Mononuclear cell (primary cell): ENCODE measurements around the gene NIM1K. TPM values are rescaled to one million over a fixed set of nuclear protein-coding genes. Genes with fewer than 3 reads are reported as not detected.
"Not testable (repeated sequence)": the region's sequence is repeated elsewhere in the genome, so short reads cannot be mapped to it uniquely, and the experiment has no call there.

ENCODE experiments used
- H3K27me3 ChIP-seq: 2 replicates; pipeline ENCODE4 v1.6.0; 2011; ENCODE audit warnings: low read length, control low read depth; ENCODE audit not compliant: insufficient read depth
- H3K4me1 ChIP-seq: 2 replicates; pipeline ENCODE4 v1.5.1; 2011; ENCODE audit warnings: mild to moderate bottlenecking, low read length, control low read depth; ENCODE audit not compliant: insufficient read depth
- H3K4me3 ChIP-seq: 2 replicates; pipeline ENCODE4 v1.5.1; 2011; ENCODE audit warnings: mild to moderate bottlenecking, low read length, moderate library complexity
- H3K9me3 ChIP-seq: 2 replicates; pipeline ENCODE4 v1.5.1; 2011; ENCODE audit warnings: low read depth, mild to moderate bottlenecking, control low read depth, low read length
- total RNA-seq: library from RNA; depleted of rRNA; stranded (reverse); fragments of >200 nt; gene quantifications from one replicate; pipeline ENCODE4 v1.2.3, GENCODE V29; 2012

Gene NIM1K
- total RNA-seq, 1 donor: 0.21 TPM

GRCh38 chr5:43171451-43171850 is 20.6 kb upstream of the NIM1K start:
- Histone ChIP-seq H3K9me3 (no peaks in the 10 kb centered on the region), H3K27me3 (no peaks in the 10 kb centered on the region), H3K4me3 (no peak overlapping the region), H3K4me1 (no peaks in the 10 kb centered on the region)

- no peaks in the 10 kb centered on the region for H3K9me3 ChIP-seq
- no peaks in the 10 kb centered on the region for H3K27me3 ChIP-seq
- no peaks in the 10 kb centered on the region for H3K4me1 ChIP-seq
- no peak overlapping the region for H3K4me3 ChIP-seq
These were observed 20.1 kb upstream of the NIM1K start for GRCh38 chr5:43171926-43172325.

GRCh38 chr5:43172779-43173178 is 19.2 kb upstream of the NIM1K start:
- Histone ChIP-seq H3K4me1 (no peaks in the 10 kb centered on the region), H3K9me3 (no peaks in the 10 kb centered on the region), H3K4me3 (no peak overlapping the region)

GRCh38 chr5:43174586-43174985 is 17.4 kb upstream of the NIM1K start:
- H3K4me1 ChIP-seq: no peaks in the 10 kb centered on the region
- no peaks in the 10 kb centered on the region for H3K9me3 ChIP-seq
- no peak overlapping the region for H3K4me3 ChIP-seq
- H3K27me3 ChIP-seq: no peaks in the 10 kb centered on the region

More at GRCh38 chr5:43172779-43173178, 19.2 kb upstream of the NIM1K start:
- no peaks in the 10 kb centered on the region for H3K27me3 ChIP-seq

- Histone ChIP-seq H3K4me1 (no peaks in the 10 kb centered on the region), H3K4me3 (no peak overlapping the region), H3K9me3 (no peaks in the 10 kb centered on the region), H3K27me3 (no peaks in the 10 kb centered on the region)
These were observed 12.2 kb upstream of the NIM1K start for GRCh38 chr5:43179836-43180235.

- H3K9me3 ChIP-seq: no peaks in the 10 kb centered on the region
- H3K4me3 ChIP-seq: no peak overlapping the region
- H3K4me1 ChIP-seq: no peaks in the 10 kb centered on the region
- no peaks in the 10 kb centered on the region for H3K27me3 ChIP-seq
These were observed 9.6 kb upstream of the NIM1K start for GRCh38 chr5:43182421-43182820.

GRCh38 chr5:43183101-43183500 is 8.9 kb upstream of the NIM1K start:
- not testable (repeated sequence) for H3K4me3 ChIP-seq, H3K9me3 ChIP-seq, H3K4me1 ChIP-seq, H3K27me3 ChIP-seq

GRCh38 chr5:43190755-43191603 is 1.0 kb upstream of the NIM1K start:
- Histone ChIP-seq H3K4me3 (no peak overlapping the region), H3K4me1 (peaks cover 29% of the 10 kb centered on the region), H3K9me3 (no peaks in the 10 kb centered on the region), H3K27me3 (peaks cover 38% of the 10 kb centered on the region)

- H3K4me3 ChIP-seq: peak overlapping the region; percentile 23
- peaks cover 29% of the 10 kb centered on the region for H3K4me1 ChIP-seq
- peaks cover 38% of the 10 kb centered on the region for H3K27me3 ChIP-seq
- no peaks in the 10 kb centered on the region for H3K9me3 ChIP-seq
These were observed 644 bp downstream of the NIM1K start for GRCh38 chr5:43192558-43193180.

- H3K27me3 ChIP-seq: peaks cover 38% of the 10 kb centered on the region
- peaks cover 29% of the 10 kb centered on the region for H3K4me1 ChIP-seq
- no peaks in the 10 kb centered on the region for H3K9me3 ChIP-seq
- peak overlapping the region; percentile 23 for H3K4me3 ChIP-seq
These were observed 1.3 kb downstream of the NIM1K start for GRCh38 chr5:43193181-43193893.

GRCh38 chr5:43193894-43194265 is 1.9 kb downstream of the NIM1K start:
- no peaks in the 10 kb centered on the region for H3K9me3 ChIP-seq
- H3K27me3 ChIP-seq: peaks cover 38% of the 10 kb centered on the region
- H3K4me3 ChIP-seq: no peak overlapping the region
- peaks cover 29% of the 10 kb centered on the region for H3K4me1 ChIP-seq

- peaks cover 29% of the 10 kb centered on the region for H3K27me3 ChIP-seq
- H3K4me3 ChIP-seq: no peak overlapping the region
- H3K4me1 ChIP-seq: peaks cover 29% of the 10 kb centered on the region
- H3K9me3 ChIP-seq: no peaks in the 10 kb centered on the region
These were observed 3.7 kb downstream of the NIM1K start for GRCh38 chr5:43195670-43196265.

GRCh38 chr5:43197535-43197934 is 5.5 kb downstream of the NIM1K start:
- Histone ChIP-seq H3K27me3 (peaks cover 11% of the 10 kb centered on the region), H3K4me1 (peaks cover 15% of the 10 kb centered on the region), H3K4me3 (no peak overlapping the region), H3K9me3 (no peaks in the 10 kb centered on the region)

GRCh38 chr5:43201442-43201841 is 9.4 kb downstream of the NIM1K start:
- H3K4me1 ChIP-seq, H3K4me3 ChIP-seq, H3K27me3 ChIP-seq, H3K9me3 ChIP-seq: not testable (repeated sequence)

- Histone ChIP-seq H3K9me3 (no peaks in the 10 kb centered on the region), H3K4me3 (no peak overlapping the region), H3K27me3 (no peaks in the 10 kb centered on the region), H3K4me1 (no peaks in the 10 kb centered on the region)
These were observed 10.4 kb downstream of the NIM1K start for GRCh38 chr5:43202380-43202779.
